A549 (cell line): ENCODE data around the gene SLC24A4. TPM values are rescaled to one million over a fixed set of nuclear protein-coding genes. Genes with fewer than 3 reads are reported as not detected.
A peak's percentile ranks its signal among the peaks of the same experiment; 100 is the strongest.

Source experiments
- ATAC-seq, 2 experiments: fragments of 200-7000 bp in 1 of 2; fragments of >200 bp in 1 of 2; cut with Nextera tagmentation in 1 of 2; cut with Tn5 transposase in 1 of 2; 3 replicates each; pipeline versions ENCODE4 v1.8.0 to v1.9.1; 2018 to 2020; ENCODE audit warnings: mild to moderate bottlenecking in 1 of 2, moderate library complexity in 1 of 2
- CTCF ChIA-PET: fragments of 300-600 bp; sonication (Branson Sonifier 250); formaldehyde crosslinking; extraction: SDS; loops from one replicate; lab custom pipeline; 2021; ENCODE audit warnings: antibody characterized with exemption, inconsistent platforms; lab: Yijun Ruan, JAX
- POLR2A ChIA-PET: fragments of 350-600 bp; formaldehyde crosslinking; extraction: SDS; loops from one replicate; lab custom pipeline; 2021; ENCODE audit warnings: antibody characterized with exemption, inconsistent platforms; lab: Yijun Ruan, JAX
- DNase-seq, 2 experiments: peaks; one replicate each; pipeline versions ENCODE4 v3.0.0 to v3.0.0-alpha.2; 2011 to 2016; ENCODE audit warnings: low read depth in 1 of 2, low spot score in 1 of 2
- FAIRE-seq: peaks from 2 replicates; lab custom pipeline; 2011; peaks lifted over from hg19 to GRCh38; lab: Jason Lieb, UNC
- H3K27ac ChIP-seq, 2 experiments: fragments of >200 bp; sonication (Bioruptor Twin); formaldehyde crosslinking; 3 replicates each; pipeline ENCODE4 v1.5.1; 2016 to 2017
- H3K4me1 ChIP-seq: fragments of >200 bp; sonication (Bioruptor Twin); formaldehyde crosslinking; 3 replicates; pipeline ENCODE4 v1.6.1; 2016
- H3K4me2 ChIP-seq: fragments of >200 bp; sonication (Bioruptor Twin); formaldehyde crosslinking; 3 replicates; pipeline ENCODE4 v1.6.1; 2016
- H3K4me3 ChIP-seq: fragments of >200 bp; sonication (Bioruptor Twin); formaldehyde crosslinking; 3 replicates; pipeline ENCODE4 v1.5.1; 2016
- H3K9me3 ChIP-seq: fragments of >200 bp; sonication (Bioruptor Twin); formaldehyde crosslinking; 3 replicates; pipeline ENCODE4 v1.6.1; 2016
- BHLHE40 ChIP-seq: IDR thresholded peaks from 2 replicates; pipeline ENCODE4 v1.6.1; 2012; ENCODE audit warnings: low read depth, low read length, inconsistent platforms
- CEBPB ChIP-seq, 2 experiments: fragments of >200 bp in 1 of 2; sonication (Bioruptor Twin) in 1 of 2; formaldehyde crosslinking in 1 of 2; IDR thresholded peaks; 2 replicates each; pipeline ENCODE4 v1.6.1; 2012 to 2016
- EP300 ChIP-seq, 2 experiments: fragments of >200 bp; sonication (Bioruptor Twin); formaldehyde crosslinking; IDR thresholded peaks; 2 replicates in 1 of 2; 3 replicates in 1 of 2; pipeline ENCODE4 v1.6.1; 2016 to 2017
- FOSL2 ChIP-seq, 2 experiments: fragments of 450-650 bp in 1 of 2; fragments of >200 bp in 1 of 2; sonication (Bioruptor Twin) in 1 of 2; formaldehyde crosslinking; IDR thresholded peaks; 2 replicates each; pipeline versions ENCODE4 v1.5.0 to v1.6.1; 2016 to 2020; ENCODE audit warnings: mild to moderate bottlenecking in 1 of 2, moderate library complexity in 1 of 2
- GATA3 ChIP-seq: IDR thresholded peaks from 2 replicates; pipeline ENCODE4 v1.6.1; 2012; ENCODE audit warnings: borderline replicate concordance
- JUN ChIP-seq, 2 experiments: fragments of >200 bp; sonication (Bioruptor Twin); formaldehyde crosslinking; IDR thresholded peaks; 2 replicates in 1 of 2; 3 replicates in 1 of 2; pipeline ENCODE4 v1.6.1; 2016 to 2017
- JUNB ChIP-seq: fragments of >200 bp; sonication (Bioruptor Twin); formaldehyde crosslinking; IDR thresholded peaks from 2 replicates; pipeline ENCODE4 v1.6.1; 2016
- KDM1A ChIP-seq: fragments of 200-600 bp; sonication (generic); IDR thresholded peaks from 2 replicates; pipeline ENCODE4 v1.6.1; 2016; ENCODE audit warnings: low read depth, mild to moderate bottlenecking
- MYC ChIP-seq: IDR thresholded peaks from 2 replicates; pipeline ENCODE4 v1.6.1; 2012; ENCODE audit warnings: mild to moderate bottlenecking, inconsistent platforms, low read length, improper control_type of control experiment, borderline replicate concordance
- RAD21 ChIP-seq, 2 experiments: fragments of >200 bp in 1 of 2; sonication (Bioruptor Twin) in 1 of 2; formaldehyde crosslinking in 1 of 2; IDR thresholded peaks in 1 of 2; conservative IDR thresholded peaks in 1 of 2; 2 replicates in 1 of 2; 3 replicates in 1 of 2; pipeline ENCODE4 v1.6.1; 2012 to 2018; ENCODE audit warnings: inconsistent platforms in 1 of 2
- RARB ChIP-seq: fragments of 250-450 bp; sonication (Bioruptor Pico); IDR thresholded peaks from 2 replicates; pipeline ENCODE4 v1.8.0; 2021; ENCODE audit warnings: mild to moderate bottlenecking, moderate library complexity
- REST ChIP-seq: fragments of 200-600 bp; sonication (generic); IDR thresholded peaks from 2 replicates; pipeline ENCODE4 v1.6.1; 2016; ENCODE audit warnings: antibody characterized with exemption, mild to moderate bottlenecking, moderate library complexity
- SREBF2 ChIP-seq: fragments of 450-650 bp; IDR thresholded peaks from 2 replicates; pipeline ENCODE4 v1.6.1; 2014; ENCODE audit warnings: mild to moderate bottlenecking, moderate library complexity
- TFCP2L1 ChIP-seq: fragments of 250-450 bp; sonication (Bioruptor Pico); IDR thresholded peaks from 2 replicates; pipeline ENCODE4 v1.5.0; 2021; ENCODE audit warnings: mild to moderate bottlenecking
- ZNF302 ChIP-seq: fragments of 250-450 bp; sonication (Bioruptor Pico); IDR thresholded peaks from 2 replicates; pipeline ENCODE4 v1.9.0; 2021; ENCODE audit warnings: inconsistent platforms, mild to moderate bottlenecking, moderate library complexity
- WGBS: methylation state at CpG from one replicate; pipeline ENCODE4 v1.1.6; 2017; ENCODE audit errors: missing lambda C conversion rate; 5-methylcytosine and 5-hydroxymethylcytosine counted together
- polyA plus RNA-seq, 4 experiments: library from polyadenylated mRNA; depleted of rRNA in 3 of 4; stranded (reverse); fragments of >200 nt; fragmentation: RNase III in 1 of 4; extraction: RNeasy Plus Mini Kit Qiagen cat#74134 plus additional on column Dnase treatment in 1 of 4; gene quantifications; 2 replicates in 3 of 4; 3 replicates in 1 of 4; pipeline ENCODE4 v1.2.3, GENCODE V29; 2011 to 2017
- TF ChIP-seq, protein P1 (sequence below): IDR thresholded peaks from 2 replicates; pipeline ENCODE4 v1.6.1; 2012
- TF ChIP-seq, protein P2 (sequence below): IDR thresholded peaks from 2 replicates; pipeline ENCODE4 v1.6.1; 2012
- TF ChIP-seq, protein P3 (sequence below): fragments of >200 bp; sonication (Bioruptor Twin); formaldehyde crosslinking; IDR thresholded peaks from 2 replicates; pipeline ENCODE4 v1.6.1; 2016

SLC24A4 gene
- polyA plus RNA-seq, 2 of the 4 experiments (the other 2 are of a cell fraction) = 0.05 to 0.19 TPM

DNA sequence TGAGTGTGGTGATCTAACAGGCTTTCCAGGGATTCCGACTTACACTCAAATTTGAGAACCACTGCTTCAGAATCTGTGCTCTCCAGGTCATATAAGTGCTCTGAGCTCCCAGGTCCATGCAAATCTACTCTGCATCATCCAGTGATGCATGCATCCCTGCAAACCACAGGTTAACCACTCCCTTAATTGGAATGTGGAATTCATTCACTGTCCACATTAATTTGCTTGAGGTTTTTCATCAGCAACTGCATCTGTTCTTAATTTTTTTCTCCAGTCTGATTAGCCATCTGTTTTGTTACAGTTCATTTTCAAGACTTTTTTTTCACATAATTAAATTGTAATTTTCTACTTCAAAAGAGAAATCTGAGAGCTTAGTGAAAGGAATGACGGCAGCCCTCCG, 147.2 kb downstream of the SLC24A4 start (continued):
- TF ChIP-seq TFCP2L1 (no peak), MYC (no peak)

GRCh38 chr14:92470811-92471210, 147.8 kb downstream of the SLC24A4 start:
- peaks cover 17% of the 10 kb centered on the region for H3K9me3 ChIP-seq
- FAIRE-seq (no peak), ATAC-seq (no peak), DNase-seq (no peak)
- peaks cover 42% of the 10 kb centered on the region for H3K4me1 ChIP-seq
- no peak overlapping the region for H3K4me3 ChIP-seq
- WGBS = 84% methylated on average over 1 of the region's 1 CpG
- TF ChIP-seq GATA3 (no peak), CEBPB (IDR thresholded peaks at IDR 0.05) (no peak), BHLHE40 (no peak)
- TF ChIP-seq, protein P1, sequence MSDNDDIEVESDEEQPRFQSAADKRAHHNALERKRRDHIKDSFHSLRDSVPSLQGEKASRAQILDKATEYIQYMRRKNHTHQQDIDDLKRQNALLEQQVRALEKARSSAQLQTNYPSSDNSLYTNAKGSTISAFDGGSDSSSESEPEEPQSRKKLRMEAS = no peak
- CTCF ChIA-PET = interaction anchor here (1.5 to 2.3 kb wide), 2 partner anchors 11 to 13 kb away, joined by 4 to 7 read pairs; no protein-coding TSS in a partner anchor
- H3K4me2 ChIP-seq = peak overlapping the region; percentile 45; the same call in 1 of the 3 replicates
- H3K27ac ChIP-seq = peak overlapping the region; percentile 75 to 86
- POLR2A ChIA-PET = no interaction called here

DNA sequence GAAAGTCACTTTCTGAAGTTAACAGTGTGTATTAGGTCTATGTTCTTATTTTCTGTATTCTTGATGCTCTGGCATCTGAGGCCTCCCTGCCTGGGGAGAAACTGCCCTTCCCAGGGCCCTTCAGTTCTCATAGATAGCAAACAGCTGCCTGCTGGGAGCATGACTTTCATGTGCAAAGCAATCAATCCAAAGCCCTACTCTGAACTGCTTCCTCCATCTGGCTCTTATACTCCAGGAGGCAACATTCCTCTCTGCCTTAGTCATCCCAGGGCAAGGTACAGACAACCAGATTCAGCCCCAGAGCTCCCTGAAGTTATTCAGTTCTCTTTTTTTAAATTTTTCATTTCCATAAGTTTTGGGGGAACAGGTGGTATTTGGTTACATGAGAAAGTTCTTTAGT, 149.0 kb downstream of the SLC24A4 start:
- H3K9me3 ChIP-seq = peaks cover 9% of the 10 kb centered on the region
- H3K4me3 ChIP-seq = no peak overlapping the region
- H3K4me1 ChIP-seq = peaks cover 42% of the 10 kb centered on the region
- FAIRE-seq = peak; percentile 92
- H3K4me2 ChIP-seq = peak overlapping the region; percentile 45
- peak; percentile 92 to 95 for ATAC-seq
- ChIA-PET POLR2A (interaction anchor here (1.2 to 1.4 kb wide), 2 partner anchors 40 to 41 kb away, joined by 3 to 4 read pairs; no protein-coding TSS in a partner anchor), CTCF (interaction anchor here (1.2 to 2.3 kb wide), 4 partner anchors 10 to 41 kb away, joined by 3 to 7 read pairs (median 4); no protein-coding TSS in a partner anchor)
- peak; percentile 79 to 89 for DNase-seq
- peak overlapping the region; percentile 75 to 86 for H3K27ac ChIP-seq
- no peak for TF ChIP-seq RARB (CRISPR knock-in tag)
- TF ChIP-seq EP300 (IDR thresholded peaks at IDR 0.05) = 0 out of 5 replicates have a peak, but pooled peaks of 1 of the 2 experiments have one; percentile 27
- no peak for TF ChIP-seq TFCP2L1
- peak; percentile 28; the same call in 1 of the 2 replicates for TF ChIP-seq FOSL2 (IDR thresholded peaks at IDR 0.05)
- TF ChIP-seq FOSL2 (CRISPR knock-in tag; IDR thresholded peaks at IDR 0.05) = peak; percentile 46; the same call in 1 of the 2 replicates
- TF ChIP-seq, protein P1 = 0 out of 2 replicates have a peak, but pooled peaks have one; percentile 52
- TF ChIP-seq JUNB = peak; percentile 44; the same call in 1 of the 2 replicates
- peak in 1 of 2 experiments; percentile 44; a peak in 1 of 5 replicates for TF ChIP-seq JUN (IDR thresholded peaks at IDR 0.05)
- TF ChIP-seq RAD21 (conservative IDR thresholded peaks at IDR 0.05 in 1 of 2, IDR thresholded peaks at IDR 0.05 in 1 of 2) = 0 out of 5 replicates have a peak, but pooled peaks have one; percentile 10 to 19

DNA sequence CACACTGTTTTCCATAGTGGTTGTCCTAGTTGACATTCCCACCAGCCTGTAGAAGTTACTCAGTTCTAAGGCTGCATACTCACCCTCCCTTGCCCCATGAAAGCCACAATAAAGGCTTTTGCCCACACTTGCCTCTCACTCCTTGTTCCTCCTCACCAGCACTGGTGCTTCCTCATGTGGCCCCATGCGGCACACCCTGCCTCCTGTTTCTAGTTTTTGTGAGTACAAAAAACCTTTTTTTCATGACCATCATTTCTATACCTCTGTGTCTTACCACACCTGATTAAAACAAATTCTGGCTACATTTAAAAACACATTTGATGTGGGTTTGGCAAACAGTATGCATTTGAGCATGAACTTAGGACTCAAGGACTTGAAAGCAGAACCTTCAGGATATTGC, 149.9 kb downstream of the SLC24A4 start:
- H3K9me3 ChIP-seq = no peaks in the 10 kb centered on the region; the same call in 1 of the 3 replicates
- H3K27ac ChIP-seq = peak overlapping the region; percentile 75 to 86
- peak overlapping the region; percentile 45 for H3K4me2 ChIP-seq
- FAIRE-seq (no peak), ATAC-seq (0 out of 6 replicates have a peak, but pooled peaks of 1 of the 2 experiments have one; percentile 6), DNase-seq (no peak)
- H3K4me1 ChIP-seq = peaks cover 42% of the 10 kb centered on the region
- no peak overlapping the region for H3K4me3 ChIP-seq
- ChIA-PET CTCF (interaction anchor here (0.7 to 2.3 kb wide), 4 partner anchors 8 to 337 kb away, joined by 3 to 7 read pairs (median 5); no protein-coding TSS in a partner anchor), POLR2A (interaction anchor here (1.4 kb wide), 1 partner anchor 40 kb away, joined by 4 read pairs; no protein-coding TSS in a partner anchor)
- no peak for TF ChIP-seq KDM1A
- TF ChIP-seq, protein P1 = no peak
- no peak for TF ChIP-seq ZNF302 (CRISPR knock-in tag)
- TF ChIP-seq, protein P2, sequence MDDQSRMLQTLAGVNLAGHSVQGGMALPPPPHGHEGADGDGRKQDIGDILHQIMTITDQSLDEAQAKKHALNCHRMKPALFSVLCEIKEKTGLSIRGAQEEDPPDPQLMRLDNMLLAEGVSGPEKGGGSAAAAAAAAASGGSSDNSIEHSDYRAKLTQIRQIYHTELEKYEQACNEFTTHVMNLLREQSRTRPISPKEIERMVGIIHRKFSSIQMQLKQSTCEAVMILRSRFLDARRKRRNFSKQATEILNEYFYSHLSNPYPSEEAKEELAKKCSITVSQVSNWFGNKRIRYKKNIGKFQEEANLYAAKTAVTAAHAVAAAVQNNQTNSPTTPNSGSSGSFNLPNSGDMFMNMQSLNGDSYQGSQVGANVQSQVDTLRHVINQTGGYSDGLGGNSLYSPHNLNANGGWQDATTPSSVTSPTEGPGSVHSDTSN = no peak
- no peak for TF ChIP-seq EP300 (IDR thresholded peaks at IDR 0.05)
- TF ChIP-seq, protein P3, sequence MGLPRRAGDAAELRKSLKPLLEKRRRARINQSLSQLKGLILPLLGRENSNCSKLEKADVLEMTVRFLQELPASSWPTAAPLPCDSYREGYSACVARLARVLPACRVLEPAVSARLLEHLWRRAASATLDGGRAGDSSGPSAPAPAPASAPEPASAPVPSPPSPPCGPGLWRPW = no peak
- TF ChIP-seq SREBF2 = no peak
- TF ChIP-seq REST = no peak
- TF ChIP-seq JUN (IDR thresholded peaks at IDR 0.05) = no peak
- WGBS = 97% methylated on average over 1 of the region's 1 CpG
